Measurements from ENCODE around the gene MDM1.

MDM1 gene

DNA sequence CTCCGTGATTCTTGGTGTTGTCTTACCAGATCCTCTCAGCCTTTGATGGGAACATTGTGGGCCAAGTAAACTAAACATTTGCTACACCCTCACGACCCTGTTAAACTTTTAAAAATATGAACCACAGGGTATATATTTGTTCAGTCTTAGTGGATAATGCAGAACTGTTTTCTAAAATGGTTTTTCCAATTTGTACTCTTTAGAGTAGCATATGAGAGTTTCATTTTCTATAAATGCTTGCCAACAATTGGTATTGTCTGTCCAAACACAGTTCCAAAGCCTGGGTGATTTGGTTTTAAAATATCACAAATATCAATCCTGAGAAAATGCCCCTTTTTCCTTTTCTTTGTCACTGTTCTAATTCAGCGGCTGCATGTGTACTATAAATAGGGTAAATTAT is 72.0 kb downstream of the MDM1 start:
- peaks cover 17% of the 10 kb centered on the region in 2 experiments for H3K4me1 ChIP-seq (ENCODE audit: control insufficient read depth in 1 of 2, insufficient read depth in 1 of 2, low read depth in 1 of 2, low read length in 1 of 2)
- H3K9me3 ChIP-seq = no peaks in the 10 kb centered on the region
- TF ChIP-seq, protein P1, sequence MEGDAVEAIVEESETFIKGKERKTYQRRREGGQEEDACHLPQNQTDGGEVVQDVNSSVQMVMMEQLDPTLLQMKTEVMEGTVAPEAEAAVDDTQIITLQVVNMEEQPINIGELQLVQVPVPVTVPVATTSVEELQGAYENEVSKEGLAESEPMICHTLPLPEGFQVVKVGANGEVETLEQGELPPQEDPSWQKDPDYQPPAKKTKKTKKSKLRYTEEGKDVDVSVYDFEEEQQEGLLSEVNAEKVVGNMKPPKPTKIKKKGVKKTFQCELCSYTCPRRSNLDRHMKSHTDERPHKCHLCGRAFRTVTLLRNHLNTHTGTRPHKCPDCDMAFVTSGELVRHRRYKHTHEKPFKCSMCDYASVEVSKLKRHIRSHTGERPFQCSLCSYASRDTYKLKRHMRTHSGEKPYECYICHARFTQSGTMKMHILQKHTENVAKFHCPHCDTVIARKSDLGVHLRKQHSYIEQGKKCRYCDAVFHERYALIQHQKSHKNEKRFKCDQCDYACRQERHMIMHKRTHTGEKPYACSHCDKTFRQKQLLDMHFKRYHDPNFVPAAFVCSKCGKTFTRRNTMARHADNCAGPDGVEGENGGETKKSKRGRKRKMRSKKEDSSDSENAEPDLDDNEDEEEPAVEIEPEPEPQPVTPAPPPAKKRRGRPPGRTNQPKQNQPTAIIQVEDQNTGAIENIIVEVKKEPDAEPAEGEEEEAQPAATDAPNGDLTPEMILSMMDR (IDR thresholded peaks at IDR 0.05) = no peak
- H3K27ac ChIP-seq = no peak overlapping the region
- no peaks in the 10 kb centered on the region for H3K27me3 ChIP-seq
- no peaks in the 10 kb centered on the region for H3K36me3 ChIP-seq
- H3K4me3 ChIP-seq (ENCODE audit: low read depth in 1 of 2, low read length in 1 of 2) = no peak overlapping the region

DNA sequence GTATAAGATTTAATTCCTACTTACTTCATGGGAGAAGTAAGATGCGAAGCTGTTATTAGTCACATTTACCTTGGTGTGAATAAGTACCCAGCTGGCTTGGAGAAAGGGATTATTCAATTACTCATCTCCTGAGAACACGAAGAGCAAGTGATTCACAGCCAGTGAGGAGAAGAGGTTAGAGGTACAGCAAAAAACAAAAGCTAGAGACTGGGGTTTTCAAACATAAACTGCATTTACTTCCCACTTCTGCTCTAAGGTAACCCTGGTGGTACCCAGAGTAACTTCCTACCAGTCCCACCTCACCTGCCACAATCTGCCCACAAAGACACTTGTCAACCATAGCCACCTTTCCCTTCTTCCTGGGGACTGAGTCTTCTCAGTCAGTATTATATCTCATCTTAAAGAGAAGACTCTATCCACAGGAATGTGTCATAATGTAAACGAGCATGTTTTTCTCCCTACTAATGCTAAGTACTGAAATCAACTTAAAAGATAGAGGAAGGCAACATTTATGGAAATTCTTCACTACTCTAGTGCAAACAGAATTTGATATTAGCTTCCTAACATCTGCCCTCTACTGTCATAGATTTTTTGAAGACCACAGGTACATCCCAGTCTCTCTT is 72.7 kb downstream of the MDM1 start:
- Histone ChIP-seq H3K9me3 (no peaks in the 10 kb centered on the region), H3K4me3 (ENCODE audit: low read depth in 1 of 2, low read length in 1 of 2) (no peak overlapping the region), H3K27ac (no peak overlapping the region), H3K27me3 (no peaks in the 10 kb centered on the region), H3K36me3 (no peaks in the 10 kb centered on the region), H3K4me1 (ENCODE audit: control insufficient read depth in 1 of 2, insufficient read depth in 1 of 2, low read depth in 1 of 2, low read length in 1 of 2) (peaks cover 15 to 16% of the 10 kb centered on the region in 2 experiments)
- TF ChIP-seq, protein P1 (IDR thresholded peaks at IDR 0.05) = no peak

DNA sequence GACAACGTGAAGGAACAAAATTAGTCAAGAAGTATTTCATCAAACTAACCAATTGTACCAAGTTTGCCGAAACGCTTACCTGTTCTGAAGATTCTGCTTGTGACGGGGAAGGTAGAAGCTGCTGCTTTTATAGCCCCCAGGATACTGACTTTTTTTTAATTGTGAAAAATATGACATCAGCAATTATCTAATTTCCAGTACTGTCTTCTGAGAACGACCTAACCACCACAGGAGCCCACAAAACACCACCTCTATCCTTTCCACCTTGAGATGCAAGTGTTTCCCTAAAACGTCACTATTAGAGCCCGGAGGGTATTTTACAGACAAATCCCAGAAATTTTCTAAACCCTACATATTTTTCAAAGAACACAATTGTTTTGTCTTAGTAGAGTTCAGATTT is 78.7 kb downstream of the MDM1 start, which contains the start of gene IL22:
IL22 (minus strand) TSS at position 101 of the 400 bp plus-strand sequence. CDS start 156 bp downstream, outside the sequence.
- TF ChIP-seq, protein P1 (IDR thresholded peaks at IDR 0.05) = no peak
- no peaks in the 10 kb centered on the region for H3K4me1 ChIP-seq (ENCODE audit: control insufficient read depth in 1 of 2, insufficient read depth in 1 of 2, low read depth in 1 of 2, low read length in 1 of 2)
- no peak within 1 kb of the TSS for H3K27ac ChIP-seq
- no peaks in the 10 kb centered on the region for H3K9me3 ChIP-seq
- H3K4me3 ChIP-seq (ENCODE audit: low read depth in 1 of 2, low read length in 1 of 2) = no peak within 1 kb of the TSS
- H3K27me3 ChIP-seq = no peaks in the 10 kb centered on the region
- no peaks in the 10 kb centered on the region for H3K36me3 ChIP-seq

DNA sequence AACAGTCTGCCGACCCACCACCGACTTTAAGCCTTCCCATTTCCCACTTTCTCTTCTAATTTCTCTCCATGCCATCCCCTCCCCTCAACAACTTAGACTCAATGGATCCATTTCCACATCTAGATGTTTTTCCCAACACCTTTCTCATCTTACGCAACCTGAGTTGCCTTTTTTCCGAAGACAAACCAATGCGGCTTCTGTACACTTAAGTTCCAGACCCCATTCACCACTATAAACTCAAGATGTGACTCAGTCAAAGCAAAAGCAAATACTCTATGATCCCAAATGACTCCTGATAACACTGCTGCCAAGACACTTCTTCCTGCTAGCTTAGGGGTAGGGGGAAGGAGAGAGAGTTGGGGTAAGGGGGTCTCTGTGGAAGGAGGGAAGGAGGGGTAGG is 80.1 kb downstream of the MDM1 start:
- Histone ChIP-seq H3K36me3 (no peaks in the 10 kb centered on the region), H3K4me1 (ENCODE audit: control insufficient read depth in 1 of 2, insufficient read depth in 1 of 2, low read depth in 1 of 2, low read length in 1 of 2) (no peaks in the 10 kb centered on the region), H3K4me3 (ENCODE audit: low read depth in 1 of 2, low read length in 1 of 2) (no peak overlapping the region), H3K9me3 (no peaks in the 10 kb centered on the region), H3K27ac (no peak overlapping the region), H3K27me3 (no peaks in the 10 kb centered on the region)
- TF ChIP-seq, protein P1 (IDR thresholded peaks at IDR 0.05) = no peak

DNA sequence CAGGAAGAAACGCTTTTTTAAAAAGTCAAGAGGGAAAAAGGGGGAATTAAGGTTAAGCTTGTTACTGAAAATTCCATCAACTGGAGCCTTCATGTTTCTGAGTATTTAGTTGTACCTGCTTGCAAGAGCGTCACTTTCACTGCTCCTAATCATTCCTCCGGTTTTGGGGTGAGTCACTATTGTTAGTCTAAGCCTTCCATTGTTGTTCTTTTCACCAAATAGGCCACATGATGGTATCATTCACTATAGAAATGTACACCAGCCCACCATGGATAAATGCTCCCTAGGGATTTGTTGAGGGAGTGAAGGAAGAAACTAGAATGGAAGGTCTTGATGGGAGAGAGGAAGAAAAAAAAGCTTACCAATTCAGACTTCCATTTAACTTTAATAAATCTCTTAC is 81.7 kb downstream of the MDM1 start:
- H3K36me3 ChIP-seq = no peaks in the 10 kb centered on the region
- no peaks in the 10 kb centered on the region for H3K9me3 ChIP-seq
- H3K4me3 ChIP-seq (ENCODE audit: low read depth in 1 of 2, low read length in 1 of 2) = no peak overlapping the region
- TF ChIP-seq, protein P1 (IDR thresholded peaks at IDR 0.05) = no peak
- H3K27ac ChIP-seq = no peak overlapping the region
- no peaks in the 10 kb centered on the region for H3K4me1 ChIP-seq (ENCODE audit: control insufficient read depth in 1 of 2, insufficient read depth in 1 of 2, low read depth in 1 of 2, low read length in 1 of 2)
- no peaks in the 10 kb centered on the region for H3K27me3 ChIP-seq
